GM12878 (cell line): ENCODE measurements around the gene P2RX1. TPM values are rescaled to one million over a fixed set of nuclear protein-coding genes. Genes with fewer than 3 reads are reported as not detected.

ENCODE experiments used
- ATAC-seq: fragments of 200-7000 bp; cut with Tn5 transposase; 3 replicates; pipeline ENCODE4 v1.9.1; 2020; ENCODE audit warnings: mild to moderate bottlenecking, moderate library complexity
- BruUV-seq: library from RNA; stranded (reverse); fragments of 400-500 nt; replicated peaks from 2 replicates; lab custom pipeline; 2021; lab: Mats Ljungman, UMichigan
- CTCF ChIA-PET: fragments of 300-600 bp; sonication (Branson Sonifier 250); formaldehyde crosslinking; extraction: SDS; loops from one replicate; lab custom pipeline; 2021; ENCODE audit warnings: inconsistent platforms; lab: Yijun Ruan, JAX
- POLR2A ChIA-PET: fragments of 350-600 bp; formaldehyde crosslinking; extraction: SDS; loops from one replicate; lab custom pipeline; 2021; ENCODE audit warnings: inconsistent platforms; lab: Charles Lee
- RAD21 ChIA-PET: fragments of 300-600 bp; sonication (Branson Sonifier 250); formaldehyde crosslinking; loops from one replicate; lab custom pipeline; 2023; ENCODE audit warnings: antibody characterized with exemption; ENCODE audit not compliant: unreplicated experiment; lab: Charles Lee
- SMC1A ChIA-PET: fragments of 300-600 bp; sonication (Branson Sonifier 250); formaldehyde crosslinking; loops from one replicate; lab custom pipeline; 2023; ENCODE audit not compliant: unreplicated experiment, uncharacterized antibody; lab: Charles Lee
- DNase-seq: peaks from one replicate; pipeline ENCODE4 v3.0.0-alpha.2; 2011; ENCODE audit warnings: low read depth, low spot score
- FAIRE-seq: peaks from 3 replicates; lab custom pipeline; 2011; peaks lifted over from hg19 to GRCh38; lab: Jason Lieb, UNC
- H2AFZ ChIP-seq: 2 replicates; pipeline ENCODE4 v1.6.0; 2011; ENCODE audit warnings: low read depth, low read length, control low read depth; ENCODE audit not compliant: control insufficient read depth
- H3K27ac ChIP-seq: 2 replicates; pipeline ENCODE4 v1.5.1; 2011; ENCODE audit warnings: control low read depth; ENCODE audit not compliant: control insufficient read depth, insufficient read depth
- H3K27me3 ChIP-seq, 2 experiments: replicated peaks in 1 of 2; 2 replicates each; pipeline versions ENCODE4 v1.6.0 to v1.6.1; 2011; ENCODE audit warnings: low read length in 1 of 2; ENCODE audit not compliant: control insufficient read depth in 2 of 2, insufficient read depth in 2 of 2
- H3K36me3 ChIP-seq, 2 experiments: 2 replicates each; pipeline ENCODE4 v1.5.1; 2011; ENCODE audit warnings: low read length in 1 of 2; ENCODE audit not compliant: control insufficient read depth in 2 of 2, insufficient read depth in 2 of 2
- H3K4me1 ChIP-seq: 2 replicates; pipeline ENCODE4 v1.6.1; 2011; ENCODE audit warnings: mild to moderate bottlenecking, low read length, moderate library complexity, mixed read lengths; ENCODE audit not compliant: control insufficient read depth, insufficient read depth
- H3K4me2 ChIP-seq: 2 replicates; pipeline ENCODE4 v1.6.0; 2011; ENCODE audit warnings: control low read depth; ENCODE audit not compliant: control insufficient read depth, insufficient read depth
- H3K4me3 ChIP-seq: fragments of 200-600 bp; sonication (generic); 2 replicates; pipeline ENCODE4 v1.5.1; 2016
- H3K79me2 ChIP-seq: 2 replicates; pipeline ENCODE4 v1.6.0; 2011; ENCODE audit warnings: low read length; ENCODE audit not compliant: control insufficient read depth, insufficient read depth
- H3K9ac ChIP-seq: 2 replicates; pipeline ENCODE4 v1.8.0; 2011; ENCODE audit warnings: low read length, control low read depth, mixed read lengths; ENCODE audit not compliant: control insufficient read depth, insufficient read depth
- H3K9me3 ChIP-seq: replicated peaks from 3 replicates; pipeline ENCODE4 v1.5.1; 2011; ENCODE audit warnings: mild to moderate bottlenecking, low read length; ENCODE audit not compliant: control insufficient read depth, insufficient read depth
- H4K20me1 ChIP-seq: 2 replicates; pipeline ENCODE4 v1.6.0; 2011; ENCODE audit not compliant: control insufficient read depth, insufficient read depth
- CTCF ChIP-seq, 3 experiments: IDR thresholded peaks in 2 of 3; conservative IDR thresholded peaks in 1 of 3; 2 replicates each; pipeline ENCODE4 v1.5.1; 2011; ENCODE audit warnings: low read depth in 3 of 3, low read length in 3 of 3, mild to moderate bottlenecking in 3 of 3, control low read depth in 2 of 3, moderate library complexity in 2 of 3, inconsistent platforms in 1 of 3, mixed read lengths in 1 of 3; ENCODE audit not compliant: control insufficient read depth in 2 of 3, insufficient read depth in 1 of 3; ENCODE audit errors: extremely low read depth in 1 of 3
- E4F1 ChIP-seq: fragments of 450-650 bp; IDR thresholded peaks from 2 replicates; pipeline ENCODE4 v1.6.1; 2018; ENCODE audit warnings: borderline replicate concordance, mild to moderate bottlenecking; ENCODE audit not compliant: partially characterized antibody
- GATAD2B ChIP-seq: fragments of 450-650 bp; conservative IDR thresholded peaks from 2 replicates; pipeline ENCODE4 v1.6.1; 2017; ENCODE audit warnings: low read depth, mild to moderate bottlenecking, moderate library complexity
- RELA ChIP-seq: fragments of 450-650 bp; IDR thresholded peaks from 2 replicates; pipeline ENCODE4 v1.8.0; 2014; ENCODE audit warnings: borderline replicate concordance; ENCODE audit not compliant: partially characterized antibody
- REST ChIP-seq: IDR thresholded peaks from 2 replicates; pipeline ENCODE4 v1.6.1; 2012; ENCODE audit warnings: mild to moderate bottlenecking, low read depth, low read length
- ZBTB11 ChIP-seq: fragments of 450-650 bp; formaldehyde crosslinking; IDR thresholded peaks from 2 replicates; pipeline ENCODE4 v1.5.0; 2022; ENCODE audit warnings: mild to moderate bottlenecking, missing genetic modification characterization
- ZNF207 ChIP-seq: fragments of 450-650 bp; IDR thresholded peaks from 2 replicates; pipeline ENCODE4 v1.6.1; 2014; ENCODE audit warnings: antibody characterized with exemption, mild to moderate bottlenecking, borderline replicate concordance
- ZNF622 ChIP-seq: fragments of 450-650 bp; IDR thresholded peaks from 2 replicates; pipeline ENCODE4 v1.6.1; 2017; ENCODE audit warnings: mild to moderate bottlenecking, inconsistent platforms
- WGBS: methylation state at CpG from one replicate; pipeline ENCODE4 v1.1.6; 2016; ENCODE audit warnings: low lambda C conversion rate; ENCODE audit not compliant: insufficient replicate concordance, insufficient coverage; ENCODE audit errors: missing lambda C conversion rate; 5-methylcytosine and 5-hydroxymethylcytosine counted together
- in situ Hi-C: fragments of 300-500 bp; cut with MboI; formaldehyde crosslinking; loops from 9 replicates; pipeline ENCODE4 v1.14.3; 2018; ENCODE audit warnings: mixed read lengths
- intact Hi-C: fragments of 100-400 bp; cut with micrococcal nuclease; formaldehyde crosslinking; loops from one replicate; pipeline ENCODE4 v1.14.2; 2022; ENCODE audit not compliant: unreplicated experiment
- polyA plus RNA-seq, 11 experiments: library from polyadenylated mRNA; depleted of rRNA in 4 of 11; unstranded in 6 of 11; stranded (reverse) in 5 of 11; fragments of >200 nt; fragmentation: Nextera tagmentation in 4 of 11; fragmentation: Illumina TruSeq in 1 of 11; extraction: Ambion mirVana in 4 of 11; extraction: Trizol in 1 of 11; gene quantifications; 1 replicate in 1 of 11; 2 replicates in 10 of 11; pipeline versions ENCODE4 v1.2.1 to v1.2.3, GENCODE V29; 2011 to 2016; ENCODE audit warnings: inconsistent platforms in 2 of 11, missing spikeins in 2 of 11, low read depth in 1 of 11
- total RNA-seq, 4 experiments: library from RNA; depleted of rRNA in 3 of 4; stranded (reverse); fragments of >200 nt in 3 of 4; fragmentation: Illumina TruSeq in 1 of 4; extraction: Trizol in 1 of 4; gene quantifications; 2 replicates each; pipeline versions ENCODE4 v1.2.1 to v1.2.3, GENCODE V29; 2013 to 2021

P2RX1 gene
- total and polyA plus RNA-seq, 10 of the 15 experiments (the other 5 are each of a cell fraction or from before 2014, with no cell fraction given), result 0.12 to 6.2 (median 3.4) TPM

- TF ChIP-seq ZNF622, result no peak
Measured at GRCh38 chr17:3910420-3911270, 5.6 kb downstream of the P2RX1 start (continued).

- ChIA-PET POLR2A (no interaction called here), RAD21 (no interaction called here), SMC1A (interaction anchor here (0.9 kb wide), 1 partner anchor 65 kb away, joined by 3 read pairs; no protein-coding TSS in a partner anchor), CTCF (interaction anchor here (0.7 kb wide), 1 partner anchor 58 kb away, joined by 3 read pairs; no protein-coding TSS in a partner anchor)
- no peaks in the 10 kb centered on the region for H4K20me1 ChIP-seq
- no peaks in the 10 kb centered on the region for H3K36me3 ChIP-seq
- WGBS, result 97% methylated on average over 12 of the region's 12 CpGs
- in situ Hi-C loops (no loop called here), intact Hi-C loops (no loop called here)
- FAIRE-seq (no peak), ATAC-seq (no peak), DNase-seq (no peak)
- no peak overlapping the region for H3K27ac ChIP-seq
- no peak overlapping the region for H2AFZ ChIP-seq
- H3K9me3 ChIP-seq, result no peaks in the 10 kb centered on the region; the same call in 2 of the 3 replicates
- H3K9ac ChIP-seq, result no peak overlapping the region
- no peak overlapping the region for H3K4me2 ChIP-seq
- no TSS peak for BruUV-seq
- no peak overlapping the region for H3K4me3 ChIP-seq
- H3K79me2 ChIP-seq, result no peaks in the 10 kb centered on the region; the same call in 1 of the 2 replicates
- H3K27me3 ChIP-seq, result no peaks in the 10 kb centered on the region; a peak in 1 of 4 replicates
- H3K4me1 ChIP-seq, result peaks cover 29% of the 10 kb centered on the region
- no peak for TF ChIP-seq REST
- TF ChIP-seq RELA, result no peak
- TF ChIP-seq ZBTB11 (CRISPR knock-in tag), result no peak
- no peak for TF ChIP-seq ZNF207
- no peak for TF ChIP-seq CTCF (IDR thresholded peaks at IDR 0.05 in 2 of 3, conservative IDR thresholded peaks at IDR 0.05 in 1 of 3; ENCODE audit: control insufficient read depth in 2 of 3, extremely low read depth in 1 of 3, insufficient read depth in 1 of 3, low read depth in 3 of 3, low read length in 3 of 3)
- TF ChIP-seq E4F1, result no peak
- no peak for TF ChIP-seq GATAD2B
Measured at GRCh38 chr17:3909257-3909656, 7.0 kb downstream of the P2RX1 start.
